GM23248 (cell line): ENCODE data around the gene PRCP.

Experiments used
- EZH2 ChIP-seq: fragments of 200-600 bp; sonication (generic); IDR thresholded peaks from 2 replicates; pipeline ENCODE4 v1.6.1; 2018; ENCODE audit warnings: antibody characterized with exemption, mild to moderate bottlenecking; ENCODE audit not compliant: insufficient read depth, poor library complexity, severe bottlenecking
- EZH2phosphoT487 ChIP-seq: fragments of 200-600 bp; sonication (generic); IDR thresholded peaks from 2 replicates; pipeline ENCODE4 v1.6.1; 2018; ENCODE audit warnings: antibody characterized with exemption, moderate library complexity, mild to moderate bottlenecking, low read depth; ENCODE audit not compliant: insufficient read depth

DNA sequence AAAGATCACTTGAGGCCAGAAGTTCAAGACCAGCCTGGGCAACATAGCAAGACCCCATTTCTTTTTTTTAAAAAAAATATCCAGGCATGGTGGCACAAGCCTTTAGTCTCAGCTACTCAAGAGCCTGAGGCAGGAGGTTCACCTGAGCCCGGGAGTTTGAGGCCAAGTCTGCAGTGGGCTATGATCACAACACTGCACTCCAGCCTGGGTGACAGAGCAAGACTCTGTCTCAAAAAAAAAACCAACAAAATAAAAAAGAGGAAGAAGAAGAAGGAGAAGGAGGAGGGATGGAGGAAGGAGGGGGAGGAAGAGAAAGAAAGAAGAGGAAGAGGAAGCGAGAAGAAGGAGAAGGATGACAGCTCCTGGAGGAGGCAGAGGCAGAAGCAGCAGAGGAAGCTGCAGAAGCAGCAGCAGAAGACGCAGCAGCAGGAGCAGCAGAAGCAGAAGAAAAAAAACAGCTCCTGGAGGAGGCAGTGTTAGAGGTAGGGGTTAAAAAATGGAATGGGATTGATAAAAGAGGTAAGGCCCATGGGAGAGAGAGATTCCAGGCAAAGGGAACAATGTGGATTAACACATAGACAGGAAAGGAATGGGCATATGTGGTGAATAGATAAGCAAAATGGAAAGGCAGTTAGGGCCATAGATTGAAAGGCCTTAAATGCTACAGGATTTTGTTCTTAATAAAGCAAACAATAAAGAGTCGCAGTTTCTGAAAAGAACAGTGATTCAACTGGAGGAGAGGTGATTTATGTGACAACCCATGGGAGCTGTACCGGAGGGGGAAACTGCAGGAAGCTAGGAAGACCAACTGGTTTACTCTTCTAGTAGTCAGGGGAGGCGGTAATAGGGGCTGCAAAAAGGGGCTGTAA, 10.9 kb downstream of the PRCP start:
- TF ChIP-seq EZH2 (no peak), EZH2phosphoT487 (no peak)
